NB4 (cell line): ENCODE results near the gene SUN5.
"Not testable (repeated sequence)": the region's sequence is repeated elsewhere in the genome, so short reads cannot be mapped to it uniquely, and the experiment has no call there.

Source experiments
- DNase-seq: peaks from one replicate; pipeline ENCODE4 v3.0.0; 2010; ENCODE audit warnings: low read depth
- H3K4me3 ChIP-seq: one replicate; pipeline ENCODE4 v1.5.1; 2011; ENCODE audit warnings: mild to moderate bottlenecking, low read depth, low read length, moderate library complexity
- MYC ChIP-seq: IDR thresholded peaks from 2 replicates; pipeline ENCODE4 v1.6.1; 2011; ENCODE audit warnings: low read depth, low read length
- POLR2A ChIP-seq: IDR thresholded peaks from 2 replicates; pipeline ENCODE4 v1.6.1; 2011; ENCODE audit warnings: mild to moderate bottlenecking; ENCODE audit not compliant: insufficient read length; ENCODE audit errors: extremely low read depth
- TF ChIP-seq, protein P1 (sequence below): IDR thresholded peaks from 2 replicates; pipeline ENCODE4 v1.6.1; 2011; ENCODE audit warnings: low read depth, low read length
- TF ChIP-seq, protein P2 (sequence below): IDR thresholded peaks from one replicate; pipeline ENCODE4 v1.5.1; 2012; ENCODE audit warnings: low read depth, low read length

SUN5 gene

DNA sequence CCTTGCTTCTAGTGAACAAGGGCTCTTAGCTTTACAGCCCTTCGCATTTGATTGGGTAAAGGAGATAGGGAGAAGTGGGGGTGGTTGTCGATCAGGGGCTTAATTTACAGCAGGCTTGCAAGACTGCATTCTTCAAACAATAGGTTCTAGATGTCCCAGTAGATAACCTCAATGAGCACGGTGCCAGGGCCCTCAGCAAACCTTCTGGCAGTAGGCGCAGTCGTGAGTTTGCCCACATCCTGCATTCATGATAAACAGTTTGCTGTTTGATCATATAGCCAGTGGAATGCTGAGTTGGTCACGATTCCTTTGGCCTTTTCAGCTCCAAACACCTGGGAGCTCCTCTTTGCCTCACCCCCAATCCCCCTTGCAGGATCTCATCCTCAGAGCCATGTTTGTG lies 27.5 kb downstream of the SUN5 start:
- TF ChIP-seq MYC (no peak), POLR2A (no peak)
- no peak overlapping the region for H3K4me3 ChIP-seq
- no peak for DNase-seq

DNA sequence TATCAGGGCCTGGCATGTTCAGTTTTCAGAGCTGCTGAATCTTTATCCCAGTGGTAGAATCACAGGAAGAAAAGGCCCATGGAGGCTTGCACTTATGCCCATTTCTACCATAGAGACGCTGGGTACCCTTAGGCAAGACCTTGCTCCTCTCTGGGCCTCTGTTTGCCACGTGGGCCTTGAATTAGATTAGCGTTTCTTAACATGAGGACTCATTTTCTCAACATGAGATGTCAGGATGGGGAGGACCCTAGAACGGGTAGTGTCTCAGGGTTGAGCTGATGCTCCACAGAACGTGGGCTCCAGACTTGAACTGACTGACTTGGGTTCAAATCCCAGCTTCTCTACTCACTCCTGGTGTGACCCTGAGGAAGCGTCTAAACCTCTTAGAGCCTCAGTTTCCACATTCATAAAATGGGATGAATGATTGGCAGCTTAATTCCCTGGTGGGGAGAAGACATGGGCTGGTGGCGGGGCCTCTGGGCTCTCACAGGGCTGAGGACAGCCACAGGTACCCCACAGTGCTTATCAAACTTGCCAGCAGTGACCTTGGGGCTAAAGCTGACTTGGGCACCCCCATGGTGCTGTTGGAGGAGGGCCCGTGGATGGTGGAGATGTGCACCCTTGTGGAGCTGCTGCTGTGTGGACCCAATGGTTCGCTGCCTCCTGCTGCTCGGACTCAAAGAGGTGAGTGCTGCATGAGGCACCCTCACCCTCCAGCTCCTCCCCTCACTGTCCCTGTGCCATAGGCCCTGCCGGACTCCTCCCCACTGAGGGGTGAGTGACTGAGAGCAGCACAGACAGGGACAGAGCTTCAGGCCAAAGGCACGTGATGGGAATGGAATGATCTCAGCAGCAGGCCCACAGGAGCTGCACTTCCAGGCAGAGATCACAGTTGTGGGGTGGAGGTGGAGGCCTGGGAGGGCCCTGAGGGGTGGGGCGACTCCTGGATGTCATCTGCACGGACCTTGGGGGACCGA lies 28.2 kb downstream of the SUN5 start:
- TF ChIP-seq, protein P1, sequence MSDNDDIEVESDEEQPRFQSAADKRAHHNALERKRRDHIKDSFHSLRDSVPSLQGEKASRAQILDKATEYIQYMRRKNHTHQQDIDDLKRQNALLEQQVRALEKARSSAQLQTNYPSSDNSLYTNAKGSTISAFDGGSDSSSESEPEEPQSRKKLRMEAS = no peak
- TF ChIP-seq POLR2A (no peak), MYC (no peak)
- TF ChIP-seq, protein P2, sequence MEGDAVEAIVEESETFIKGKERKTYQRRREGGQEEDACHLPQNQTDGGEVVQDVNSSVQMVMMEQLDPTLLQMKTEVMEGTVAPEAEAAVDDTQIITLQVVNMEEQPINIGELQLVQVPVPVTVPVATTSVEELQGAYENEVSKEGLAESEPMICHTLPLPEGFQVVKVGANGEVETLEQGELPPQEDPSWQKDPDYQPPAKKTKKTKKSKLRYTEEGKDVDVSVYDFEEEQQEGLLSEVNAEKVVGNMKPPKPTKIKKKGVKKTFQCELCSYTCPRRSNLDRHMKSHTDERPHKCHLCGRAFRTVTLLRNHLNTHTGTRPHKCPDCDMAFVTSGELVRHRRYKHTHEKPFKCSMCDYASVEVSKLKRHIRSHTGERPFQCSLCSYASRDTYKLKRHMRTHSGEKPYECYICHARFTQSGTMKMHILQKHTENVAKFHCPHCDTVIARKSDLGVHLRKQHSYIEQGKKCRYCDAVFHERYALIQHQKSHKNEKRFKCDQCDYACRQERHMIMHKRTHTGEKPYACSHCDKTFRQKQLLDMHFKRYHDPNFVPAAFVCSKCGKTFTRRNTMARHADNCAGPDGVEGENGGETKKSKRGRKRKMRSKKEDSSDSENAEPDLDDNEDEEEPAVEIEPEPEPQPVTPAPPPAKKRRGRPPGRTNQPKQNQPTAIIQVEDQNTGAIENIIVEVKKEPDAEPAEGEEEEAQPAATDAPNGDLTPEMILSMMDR = no peak
- H3K4me3 ChIP-seq = no peak overlapping the region
- no peak for DNase-seq

DNA sequence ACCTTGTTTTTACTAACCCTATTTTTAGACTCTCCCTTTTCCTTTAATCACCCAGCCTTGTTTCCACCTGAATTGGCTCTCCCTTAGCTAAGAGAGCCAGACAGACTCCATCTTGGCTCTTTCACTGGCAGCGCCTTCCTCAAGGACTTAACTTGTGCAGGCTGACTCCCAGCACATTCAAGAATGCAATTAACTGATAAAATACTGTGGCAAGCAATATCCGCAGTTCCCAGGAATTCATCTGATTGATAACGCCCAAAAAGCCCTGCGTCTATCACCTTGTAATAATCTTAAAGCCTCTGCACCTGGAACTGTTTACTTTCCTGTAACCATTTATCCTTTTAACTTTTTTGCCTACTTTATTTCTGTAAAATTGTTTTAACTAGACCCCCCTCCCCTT lies 29.1 kb downstream of the SUN5 start:
- H3K4me3 ChIP-seq, DNase-seq: not testable (repeated sequence)

DNA sequence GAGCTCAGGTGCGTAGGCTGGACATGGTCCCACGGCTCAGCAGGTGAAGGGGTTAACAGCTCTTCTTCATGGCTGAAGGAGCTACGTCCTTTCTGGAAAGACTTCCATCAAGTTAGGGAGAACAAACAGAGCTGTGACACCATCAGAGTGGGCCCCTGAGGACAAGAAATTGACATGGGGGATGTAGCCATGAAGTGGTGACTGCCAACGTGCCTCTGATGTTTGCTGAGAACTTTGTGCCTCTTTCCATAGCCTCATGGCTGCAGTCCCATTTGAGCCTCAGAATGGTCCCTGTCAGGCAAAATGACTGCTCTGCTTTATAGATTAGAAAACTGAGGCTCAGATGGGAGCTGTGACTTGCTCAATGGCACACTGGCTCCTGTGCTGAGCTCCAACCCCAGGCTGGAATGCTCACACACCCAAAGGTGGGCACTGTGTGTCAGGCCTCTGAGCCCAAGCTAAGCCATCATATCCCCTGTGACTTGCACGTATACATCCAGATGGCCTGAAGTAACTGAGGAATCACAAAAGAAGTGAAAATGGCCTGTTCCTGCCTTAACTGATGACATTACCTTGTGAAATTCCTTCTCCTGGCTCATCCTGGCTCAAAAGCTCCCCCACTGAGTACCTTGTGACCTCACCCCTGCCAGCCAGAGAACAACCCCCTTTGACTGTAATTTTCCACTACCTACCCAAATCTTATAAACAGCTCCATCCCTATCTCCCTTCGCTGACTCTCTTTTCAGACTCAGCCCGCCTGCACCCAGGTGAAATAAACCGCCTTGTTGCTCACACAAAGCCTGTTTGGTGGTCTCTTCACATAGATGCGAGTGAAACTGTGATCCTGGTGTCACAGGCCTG lies 29.8 kb downstream of the SUN5 start:
- DNase-seq, H3K4me3 ChIP-seq: not testable (repeated sequence)

DNA sequence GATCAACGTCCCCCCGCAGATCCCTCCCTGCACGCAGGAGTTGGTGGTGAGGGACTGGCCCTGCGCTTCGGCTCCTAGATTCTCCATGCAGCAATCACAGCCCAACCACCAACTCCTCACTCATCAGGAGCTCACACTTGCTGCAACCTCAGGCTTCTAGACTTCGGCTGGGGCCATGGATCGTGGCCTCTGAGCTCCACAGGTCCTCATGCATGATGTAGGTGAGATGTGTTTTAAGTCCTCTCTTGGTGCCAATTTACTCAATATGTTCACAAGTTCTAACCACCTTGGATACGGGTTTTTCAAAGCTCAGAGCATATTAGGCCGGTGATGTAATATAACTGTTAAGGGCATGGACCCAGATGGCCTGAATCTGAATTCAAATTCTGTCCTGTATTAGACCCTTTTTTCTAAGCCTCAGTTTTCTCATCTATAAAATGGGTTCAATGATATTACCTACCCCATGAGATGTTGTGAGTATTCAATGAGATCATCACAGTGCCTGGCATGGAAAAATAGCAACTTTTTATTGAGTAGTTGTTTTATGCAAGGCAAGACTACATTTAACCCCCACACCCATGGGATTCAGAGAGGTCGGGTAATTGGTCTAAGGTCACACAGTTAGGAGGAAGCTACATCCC lies 31.0 kb downstream of the SUN5 start:
- TF ChIP-seq POLR2A (no peak), MYC (no peak)
- TF ChIP-seq, protein P1 = no peak
- TF ChIP-seq, protein P2 = no peak
- no peak overlapping the region for H3K4me3 ChIP-seq
- peak; percentile 37 for DNase-seq

DNA sequence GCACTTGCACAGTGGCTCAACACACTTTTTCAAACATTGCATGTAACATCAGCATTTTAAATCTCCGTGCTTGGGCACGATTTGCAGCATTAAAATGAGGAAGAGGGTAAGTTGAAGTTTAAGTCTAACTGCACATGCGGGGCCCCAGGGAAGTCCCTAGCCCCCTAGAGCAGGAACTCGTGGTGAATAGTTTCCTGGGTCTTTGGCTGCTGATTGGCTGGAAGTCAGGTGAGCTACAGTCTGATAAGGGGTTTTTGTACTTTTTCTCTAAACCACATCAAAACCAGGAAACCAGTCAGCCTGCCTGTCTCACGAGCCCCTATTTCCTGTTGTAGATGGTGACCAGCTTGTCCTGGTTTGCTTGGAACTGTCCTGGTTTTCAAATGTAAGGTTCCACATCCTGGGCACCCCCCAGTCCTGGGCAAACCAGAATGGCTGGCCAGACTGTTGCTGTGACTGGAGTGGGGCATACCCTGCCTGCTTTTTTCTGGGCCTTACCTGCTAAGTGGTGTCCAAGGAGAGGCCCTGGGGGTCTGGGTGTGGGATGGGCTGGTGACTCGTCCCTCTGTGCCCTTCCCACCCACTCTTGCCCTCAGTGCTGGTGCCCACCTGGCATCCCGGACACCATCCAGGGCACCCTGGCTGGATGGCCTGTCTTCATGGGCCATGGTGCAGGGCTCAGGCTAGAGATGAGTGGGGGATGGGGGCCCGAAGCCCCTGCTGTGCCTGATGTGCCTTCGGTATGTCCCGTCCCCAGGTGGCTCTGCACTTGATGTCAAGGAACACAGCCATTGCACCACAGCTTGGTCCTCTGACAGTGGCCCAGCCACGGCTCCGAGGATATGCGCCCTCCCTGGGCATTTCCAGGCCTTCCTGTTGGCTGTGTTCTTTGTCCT lies 31.8 kb downstream of the SUN5 start:
- TF ChIP-seq POLR2A (peak; percentile 61), MYC (peak; percentile 97)
- TF ChIP-seq, protein P1 = peak; percentile 95
- TF ChIP-seq, protein P2 = no peak
- peak overlapping the region; percentile 41 for H3K4me3 ChIP-seq
- peak; percentile 98 for DNase-seq

DNA sequence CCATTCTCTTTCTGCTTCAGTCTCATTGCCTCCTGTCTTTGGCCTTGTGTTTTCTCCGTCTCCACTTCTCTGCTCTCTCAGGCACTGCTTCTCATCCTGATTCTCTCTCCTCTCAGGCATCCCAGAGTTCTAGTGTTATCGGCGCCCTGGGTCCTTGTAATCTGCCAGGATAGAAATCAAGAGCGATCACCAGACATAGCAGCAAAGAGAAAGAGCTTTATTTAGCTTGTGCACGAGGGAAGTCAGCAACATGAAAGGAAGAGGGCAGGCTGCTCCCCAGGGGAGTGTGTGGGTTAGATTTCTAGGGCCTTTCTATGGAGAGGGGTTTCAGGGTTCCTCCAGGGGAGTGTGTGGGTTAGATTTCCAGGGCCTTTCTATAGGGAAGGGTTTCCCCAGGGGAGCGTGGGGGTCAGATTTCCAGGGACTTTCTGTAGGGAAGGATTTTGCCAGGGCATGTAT lies 32.5 kb downstream of the SUN5 start:
- peak overlapping the region; percentile 36 for H3K4me3 ChIP-seq
- DNase-seq = peak; percentile 84
- TF ChIP-seq POLR2A = no peak
- TF ChIP-seq, protein P1 = no peak
- TF ChIP-seq, protein P2 = no peak
- TF ChIP-seq MYC = no peak
